PC-3 (cell line): ENCODE measurements around the gene TREML4. TPM values are rescaled to one million over a fixed set of nuclear protein-coding genes. Genes with fewer than 3 reads are reported as not detected.

Source experiments
- ATAC-seq: fragments of 200-7000 bp; cut with Tn5 transposase; 2 replicates; pipeline ENCODE4 v1.9.1; 2020; ENCODE audit warnings: mild to moderate bottlenecking, moderate library complexity
- BruUV-seq: library from RNA; stranded (reverse); fragments of 400-500 nt; replicated peaks from 2 replicates; lab custom pipeline; 2021; lab: Mats Ljungman, UMichigan
- CTCF ChIA-PET: fragments of 300-600 bp; sonication (Branson Sonifier 250); formaldehyde crosslinking; loops from one replicate; lab custom pipeline; 2022; ENCODE audit warnings: antibody characterized with exemption; lab: Charles Lee
- POLR2A ChIA-PET: fragments of 300-600 bp; sonication (Branson Sonifier 250); formaldehyde crosslinking; loops from one replicate; lab custom pipeline; 2022; ENCODE audit warnings: antibody characterized with exemption; ENCODE audit not compliant: unreplicated experiment; lab: Charles Lee
- DNase-seq: peaks from one replicate; pipeline ENCODE4 v3.0.0-alpha.2; 2015
- H2AFZ ChIP-seq: fragments of 300-600 bp; sonication (generic); 2 replicates; pipeline ENCODE4 v1.6.0; 2016; ENCODE audit warnings: antibody characterized with exemption, low read length
- H3F3A ChIP-seq: fragments of 300-600 bp; sonication (generic); one replicate; pipeline ENCODE4 v1.6.0; 2017; ENCODE audit warnings: antibody characterized with exemption, low read length, control low read depth, mild to moderate bottlenecking; ENCODE audit not compliant: unreplicated experiment
- H3K27ac ChIP-seq: fragments of 300-600 bp; sonication (generic); 2 replicates; pipeline ENCODE4 v1.5.1; 2016; ENCODE audit warnings: mild to moderate bottlenecking, low read length
- H3K27me3 ChIP-seq: fragments of 300-600 bp; sonication (generic); 2 replicates; pipeline ENCODE4 v1.6.1; 2016; ENCODE audit warnings: low read length, mixed read lengths
- H3K36me3 ChIP-seq: fragments of 300-600 bp; sonication (generic); 2 replicates; pipeline ENCODE4 v1.6.1; 2016; ENCODE audit warnings: low read depth, mixed run types, low read length, mixed read lengths
- H3K4me1 ChIP-seq: fragments of 300-600 bp; sonication (generic); 2 replicates; pipeline ENCODE4 v1.5.1; 2016; ENCODE audit warnings: low read length; ENCODE audit not compliant: insufficient read depth
- H3K4me2 ChIP-seq: fragments of 300-600 bp; sonication (generic); 2 replicates; pipeline ENCODE4 v1.6.0; 2016; ENCODE audit warnings: low read length
- H3K4me3 ChIP-seq: fragments of 300-600 bp; sonication (generic); 2 replicates; pipeline ENCODE4 v1.5.1; 2016; ENCODE audit warnings: mild to moderate bottlenecking, low read length, mixed read lengths
- H3K79me2 ChIP-seq: fragments of 300-600 bp; sonication (generic); 2 replicates; pipeline ENCODE4 v1.6.1; 2017; ENCODE audit warnings: low read length, mixed read lengths
- H3K9ac ChIP-seq: fragments of 300-600 bp; sonication (generic); 2 replicates; pipeline ENCODE4 v1.6.0; 2016; ENCODE audit warnings: mild to moderate bottlenecking, low read length
- H3K9me2 ChIP-seq: fragments of 300-600 bp; sonication (generic); replicated peaks from 2 replicates; pipeline ENCODE4 v1.6.1; 2016; ENCODE audit warnings: mixed run types, low read length, mixed read lengths
- H3K9me3 ChIP-seq: fragments of 300-600 bp; sonication (generic); 2 replicates; pipeline ENCODE4 v1.6.1; 2016; ENCODE audit warnings: low read length, mixed read lengths
- H4K20me1 ChIP-seq: fragments of 300-600 bp; sonication (generic); 2 replicates; pipeline ENCODE4 v1.6.1; 2016; ENCODE audit warnings: low read length, mixed read lengths
- CTCF ChIP-seq: fragments of 300-600 bp; sonication (generic); conservative IDR thresholded peaks from 2 replicates; pipeline ENCODE4 v1.5.1; 2017; ENCODE audit warnings: antibody characterized with exemption, low read depth, mild to moderate bottlenecking, low read length
- EZH2 ChIP-seq: fragments of 300-600 bp; sonication (generic); IDR thresholded peaks from one replicate; pipeline ENCODE4 v1.6.1; 2017; ENCODE audit warnings: antibody characterized with exemption, mild to moderate bottlenecking, low read length; ENCODE audit not compliant: unreplicated experiment
- EZH2phosphoT487 ChIP-seq: fragments of 300-600 bp; sonication (generic); IDR thresholded peaks from 2 replicates; pipeline ENCODE4 v1.6.1; 2018; ENCODE audit warnings: mild to moderate bottlenecking, antibody characterized with exemption, low read length, borderline replicate concordance
- intact Hi-C: fragments of 100-400 bp; cut with micrococcal nuclease; formaldehyde crosslinking; loops from 2 replicates; pipeline ENCODE4 v1.9.0; 2023
- total RNA-seq: library from RNA; depleted of rRNA; stranded (reverse); fragments of >200 nt; gene quantifications from 2 replicates; pipeline ENCODE4 v1.2.3, GENCODE V29; 2014

The TREML4 gene
- total RNA-seq, 1 experiment from 2014 or later = not detected

GRCh38 chr6:41193171-41193734, 34.9 kb upstream of the TREML4 start:
- Histone ChIP-seq H3K36me3 (no peaks in the 10 kb centered on the region), H3K4me2 (no peak overlapping the region), H3K27me3 (peaks cover 46% of the 10 kb centered on the region), H3K4me3 (no peak overlapping the region), H3K9me2 (no peaks in the 10 kb centered on the region), H3K9ac (no peak overlapping the region), H2AFZ (no peak overlapping the region), H3K4me1 (no peaks in the 10 kb centered on the region), H3K9me3 (no peaks in the 10 kb centered on the region), H3K27ac (no peak overlapping the region), H4K20me1 (no peaks in the 10 kb centered on the region), H3F3A (no peaks in the 10 kb centered on the region), H3K79me2 (no peaks in the 10 kb centered on the region)
- DNase-seq = no peak
- no peak for ATAC-seq
- no peak for TF ChIP-seq EZH2
- TF ChIP-seq EZH2phosphoT487 = no peak
- TF ChIP-seq CTCF = no peak
- CTCF ChIA-PET = no interaction called here
- BruUV-seq = no TSS peak
- POLR2A ChIA-PET = no interaction called here
- intact Hi-C loops = no loop called here

- CTCF ChIA-PET = no interaction called here
- Histone ChIP-seq H3K9ac (no peak overlapping the region), H3K9me3 (no peaks in the 10 kb centered on the region), H3K4me2 (no peak overlapping the region), H3K36me3 (no peaks in the 10 kb centered on the region), H3K27ac (no peak overlapping the region), H2AFZ (no peak overlapping the region), H3F3A (no peaks in the 10 kb centered on the region), H4K20me1 (no peaks in the 10 kb centered on the region), H3K79me2 (no peaks in the 10 kb centered on the region), H3K9me2 (no peaks in the 10 kb centered on the region), H3K27me3 (peaks cover 49% of the 10 kb centered on the region), H3K4me3 (no peak overlapping the region), H3K4me1 (no peaks in the 10 kb centered on the region)
- intact Hi-C loops = no loop called here
- DNase-seq (no peak), ATAC-seq (no peak)
- BruUV-seq = no TSS peak
- TF ChIP-seq CTCF = no peak
- POLR2A ChIA-PET = no interaction called here
Observed at GRCh38 chr6:41193884-41194283, 34.3 kb upstream of the TREML4 start.

- no peak overlapping the region for H3K9ac ChIP-seq
- TF ChIP-seq EZH2phosphoT487 = no peak
- no peak for TF ChIP-seq CTCF
- no peak for TF ChIP-seq EZH2
- intact Hi-C loops = no loop called here
- H3K27ac ChIP-seq = no peak overlapping the region
- no peaks in the 10 kb centered on the region for H3K9me2 ChIP-seq
- DNase-seq = no peak
- no peak overlapping the region for H2AFZ ChIP-seq
- no peak overlapping the region for H3K4me3 ChIP-seq
- no peak overlapping the region for H3K4me2 ChIP-seq
- H3K27me3 ChIP-seq = peaks cover 54% of the 10 kb centered on the region
- ATAC-seq = no peak
- ChIA-PET CTCF (no interaction called here), POLR2A (no interaction called here)
- H3K4me1 ChIP-seq = no peaks in the 10 kb centered on the region
- no TSS peak for BruUV-seq
- no peaks in the 10 kb centered on the region for H3F3A ChIP-seq
- no peaks in the 10 kb centered on the region for H4K20me1 ChIP-seq
- no peaks in the 10 kb centered on the region for H3K36me3 ChIP-seq
- no peaks in the 10 kb centered on the region for H3K9me3 ChIP-seq
- H3K79me2 ChIP-seq = no peaks in the 10 kb centered on the region
Observed at GRCh38 chr6:41194386-41194785, 33.8 kb upstream of the TREML4 start.
